ENCODE measurements around the gene BIRC6.

Gene BIRC6

DNA sequence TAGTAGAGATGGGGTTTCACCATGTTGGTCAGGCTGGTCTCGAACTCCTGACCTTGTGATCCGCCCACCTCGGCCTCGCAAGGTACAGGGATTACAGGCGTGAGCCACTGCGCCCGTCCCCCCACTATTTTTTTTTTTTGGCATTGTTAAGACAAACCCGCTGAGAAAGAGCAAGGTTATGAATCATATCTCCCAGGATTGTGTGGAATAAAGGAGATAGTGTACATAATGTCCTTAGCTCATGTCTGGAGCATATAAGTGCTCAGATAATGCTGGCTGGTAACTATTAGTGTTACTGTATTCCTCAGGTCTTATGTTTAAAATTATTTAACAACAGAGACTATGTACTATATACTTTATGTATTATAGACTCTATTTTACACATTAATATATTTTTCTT is 307.0 kb downstream of the BIRC6 start:
- Histone ChIP-seq H3K4me3 (ENCODE audit: low read length) (no peak overlapping the region), H3K27ac (ENCODE audit: low read depth, low read length) (no peak overlapping the region), H3K9me2 (replicated peaks; ENCODE audit: control insufficient read depth, low read length) (no peaks in the 10 kb centered on the region), H3K4me1 (ENCODE audit: control insufficient read depth, low read length) (no peaks in the 10 kb centered on the region), H4K20me1 (ENCODE audit: control insufficient read depth, insufficient read depth, low read depth, low read length) (no peaks in the 10 kb centered on the region), H3K9me3 (ENCODE audit: control insufficient read depth, insufficient read depth, low read length) (no peaks in the 10 kb centered on the region), H3K79me2 (ENCODE audit: control insufficient read depth, low read length) (peaks cover 3% of the 10 kb centered on the region; the same call in 1 of the 2 replicates), H3K27me3 (ENCODE audit: control insufficient read depth, low read length) (no peaks in the 10 kb centered on the region), H3F3A (ENCODE audit: control insufficient read depth, insufficient read depth) (no peaks in the 10 kb centered on the region), H3K4me2 (ENCODE audit: low read length) (no peak overlapping the region), H3K36me3 (ENCODE audit: control insufficient read depth, low read length) (peaks cover 11% of the 10 kb centered on the region)
- TF ChIP-seq EZH2phosphoT487 (IDR thresholded peaks at IDR 0.05; ENCODE audit: borderline replicate concordance, low read length) = no peak
- no peak for TF ChIP-seq CTCF (IDR thresholded peaks at IDR 0.05; ENCODE audit: low read depth, low read length, poor library complexity, severe bottlenecking)

DNA sequence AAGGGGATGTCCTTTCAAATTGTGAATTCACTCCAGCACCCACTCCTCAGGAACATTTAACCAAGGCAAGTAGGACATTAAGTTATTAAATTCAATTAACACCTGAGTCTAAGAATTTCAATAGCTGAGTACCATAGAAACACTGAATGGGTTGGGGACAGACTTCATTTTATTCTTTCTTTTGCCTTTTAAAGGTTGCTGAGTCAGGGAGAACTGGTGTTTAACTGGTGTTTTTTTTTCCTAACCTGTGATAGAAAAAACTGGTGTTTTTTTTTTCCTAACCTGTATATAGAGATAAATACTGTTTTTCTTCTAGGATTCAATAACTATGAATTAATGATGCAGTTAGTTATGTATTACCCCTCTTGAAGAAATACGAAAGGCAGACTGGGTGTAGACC is 309.9 kb downstream of the BIRC6 start:
- no peaks in the 10 kb centered on the region for H3K27me3 ChIP-seq (ENCODE audit: control insufficient read depth, low read length)
- no peak overlapping the region for H3K4me3 ChIP-seq (ENCODE audit: low read length)
- peaks cover 12% of the 10 kb centered on the region for H3K36me3 ChIP-seq (ENCODE audit: control insufficient read depth, low read length)
- H4K20me1 ChIP-seq (ENCODE audit: control insufficient read depth, insufficient read depth, low read depth, low read length) = no peaks in the 10 kb centered on the region
- peaks cover 3% of the 10 kb centered on the region; the same call in 1 of the 2 replicates for H3K79me2 ChIP-seq (ENCODE audit: control insufficient read depth, low read length)
- H3K27ac ChIP-seq (ENCODE audit: low read depth, low read length) = no peak overlapping the region
- no peaks in the 10 kb centered on the region for H3K9me2 ChIP-seq (replicated peaks; ENCODE audit: control insufficient read depth, low read length)
- H3K9me3 ChIP-seq (ENCODE audit: control insufficient read depth, insufficient read depth, low read length) = no peaks in the 10 kb centered on the region
- H3K4me1 ChIP-seq (ENCODE audit: control insufficient read depth, low read length) = no peaks in the 10 kb centered on the region
- no peak for TF ChIP-seq EZH2phosphoT487 (IDR thresholded peaks at IDR 0.05; ENCODE audit: borderline replicate concordance, low read length)
- TF ChIP-seq CTCF (IDR thresholded peaks at IDR 0.05; ENCODE audit: low read depth, low read length, poor library complexity, severe bottlenecking) = no peak
- H3F3A ChIP-seq (ENCODE audit: control insufficient read depth, insufficient read depth) = no peaks in the 10 kb centered on the region
- no peak overlapping the region for H3K4me2 ChIP-seq (ENCODE audit: low read length)

DNA sequence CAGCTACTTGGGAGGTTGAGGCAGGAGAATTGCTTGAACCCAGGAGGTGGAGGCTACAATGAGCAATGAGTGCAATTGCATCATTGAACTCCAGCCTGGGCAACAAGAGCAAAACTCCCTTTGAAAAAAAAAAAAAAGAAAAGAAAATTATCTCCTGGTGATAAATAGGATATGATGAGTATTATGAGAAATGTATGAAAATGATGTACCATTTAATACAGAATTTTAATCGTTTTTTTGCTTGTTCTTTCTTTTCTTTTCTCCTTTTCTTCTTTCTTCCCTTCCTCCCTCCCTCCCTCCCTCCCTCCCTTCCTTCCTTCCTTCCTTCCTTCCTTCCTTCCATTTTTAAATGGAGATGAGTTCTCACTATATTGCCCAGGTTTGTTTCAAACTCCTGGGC is 311.4 kb downstream of the BIRC6 start:
- Histone ChIP-seq H3K9me2 (replicated peaks; ENCODE audit: control insufficient read depth, low read length) (no peaks in the 10 kb centered on the region), H3K4me2 (ENCODE audit: low read length) (no peak overlapping the region), H3K9me3 (ENCODE audit: control insufficient read depth, insufficient read depth, low read length) (no peaks in the 10 kb centered on the region), H3K27me3 (ENCODE audit: control insufficient read depth, low read length) (no peaks in the 10 kb centered on the region), H3K36me3 (ENCODE audit: control insufficient read depth, low read length) (peaks cover 19% of the 10 kb centered on the region), H3F3A (ENCODE audit: control insufficient read depth, insufficient read depth) (no peaks in the 10 kb centered on the region), H4K20me1 (ENCODE audit: control insufficient read depth, insufficient read depth, low read depth, low read length) (no peaks in the 10 kb centered on the region), H3K4me3 (ENCODE audit: low read length) (no peak overlapping the region), H3K79me2 (ENCODE audit: control insufficient read depth, low read length) (no peaks in the 10 kb centered on the region), H3K4me1 (ENCODE audit: control insufficient read depth, low read length) (no peaks in the 10 kb centered on the region), H3K27ac (ENCODE audit: low read depth, low read length) (no peak overlapping the region)
- TF ChIP-seq EZH2phosphoT487 (IDR thresholded peaks at IDR 0.05; ENCODE audit: borderline replicate concordance, low read length) (no peak), CTCF (IDR thresholded peaks at IDR 0.05; ENCODE audit: low read depth, low read length, poor library complexity, severe bottlenecking) (no peak)
